K562 (cell line): ENCODE results near the gene SORCS1. TPM values are rescaled to one million over a fixed set of nuclear protein-coding genes. Genes with fewer than 3 reads are reported as not detected.

Experiments
- BDP1 ChIP-seq: IDR thresholded peaks from 3 replicates; pipeline ENCODE4 v1.6.1; 2011; ENCODE audit not compliant: insufficient read length, insufficient read depth
- BHLHE40 ChIP-seq: IDR thresholded peaks from 2 replicates; pipeline ENCODE4 v1.6.1; 2011; ENCODE audit warnings: low read length, improper control_type of control experiment
- ETV1 ChIP-seq: fragments of 450-650 bp; conservative IDR thresholded peaks from 2 replicates; pipeline ENCODE4 v1.6.1; 2016; ENCODE audit warnings: missing genetic modification characterization, control low read depth, low read depth, missing compliant biosample characterization
- EZH2 ChIP-seq: IDR thresholded peaks from 2 replicates; pipeline ENCODE4 v1.6.1; 2012; ENCODE audit warnings: low read depth, mild to moderate bottlenecking, inconsistent platforms, low read length, borderline replicate concordance
- HCFC1 ChIP-seq: IDR thresholded peaks from 2 replicates; pipeline ENCODE4 v1.6.1; 2012; ENCODE audit warnings: low read depth, low read length, improper control_type of control experiment
- MCM7 ChIP-seq, 2 experiments: fragments of 450-650 bp; IDR thresholded peaks; 2 replicates each; pipeline ENCODE4 v1.6.1; 2016 to 2018
- NONO ChIP-seq, 2 experiments: fragments of 200-400 bp in 1 of 2; fragments of 450-650 bp in 1 of 2; formaldehyde crosslinking in 1 of 2; IDR thresholded peaks; 2 replicates each; pipeline ENCODE4 v1.6.1; 2017; ENCODE audit warnings: low read depth in 2 of 2, mild to moderate bottlenecking in 2 of 2, moderate library complexity in 2 of 2, low read length in 1 of 2
- NRF1 ChIP-seq, 2 experiments: fragments of 450-650 bp; IDR thresholded peaks in 1 of 2; conservative IDR thresholded peaks in 1 of 2; 2 replicates each; pipeline ENCODE4 v1.6.1; 2014; ENCODE audit warnings: mild to moderate bottlenecking in 2 of 2
- PML ChIP-seq: IDR thresholded peaks from 2 replicates; pipeline ENCODE4 v1.6.1; 2012; ENCODE audit warnings: low read length, inconsistent platforms
- POU5F1 ChIP-seq: fragments of 150-350 bp; IDR thresholded peaks from 2 replicates; pipeline ENCODE4 v1.6.1; 2014; ENCODE audit warnings: borderline replicate concordance, low read length, low read depth, mild to moderate bottlenecking; ENCODE audit not compliant: partially characterized antibody
- RBM15 ChIP-seq: fragments of 200-400 bp; formaldehyde crosslinking; IDR thresholded peaks from 2 replicates; pipeline ENCODE4 v1.6.1; 2018; ENCODE audit warnings: mild to moderate bottlenecking, low read length, moderate library complexity; ENCODE audit not compliant: insufficient read depth
- RBM22 ChIP-seq: fragments of 200-400 bp; formaldehyde crosslinking; IDR thresholded peaks from 2 replicates; pipeline ENCODE4 v1.6.1; 2018; ENCODE audit warnings: low read length, low read depth; ENCODE audit not compliant: poor library complexity, severe bottlenecking
- STAT5A ChIP-seq: IDR thresholded peaks from 2 replicates; pipeline ENCODE4 v1.6.1; 2012; ENCODE audit warnings: low read length, inconsistent platforms, borderline replicate concordance
- TEAD1 ChIP-seq, 2 experiments: fragments of 450-650 bp in 1 of 2; sonication (generic) in 1 of 2; formaldehyde crosslinking; IDR thresholded peaks; 2 replicates each; pipeline versions ENCODE4 v1.4.0 to v1.8.0; 2020 to 2022; ENCODE audit warnings: mild to moderate bottlenecking in 2 of 2, missing genetic modification reagents in 1 of 2
- ZBED1 ChIP-seq: IDR thresholded peaks from 2 replicates; pipeline ENCODE4 v1.6.1; 2014
- polyA plus RNA-seq, 8 experiments: library from polyadenylated mRNA; depleted of rRNA in 4 of 8; stranded (reverse) in 5 of 8; unstranded in 3 of 8; fragments of >200 nt; fragmentation: Nextera tagmentation in 2 of 8; fragmentation: Illumina TruSeq in 1 of 8; extraction: Ambion mirVana in 2 of 8; extraction: Trizol in 1 of 8; gene quantifications; 2 replicates each; pipeline versions ENCODE4 v1.2.1 to v1.2.3, GENCODE V29; 2011 to 2014; ENCODE audit warnings: inconsistent platforms in 1 of 8, missing spikeins in 1 of 8
- total RNA-seq, 7 experiments: library from RNA; depleted of rRNA in 6 of 7; stranded (reverse); fragments of >200 nt in 6 of 7; fragmentation: Illumina TruSeq in 2 of 7; extraction: Trizol in 2 of 7; gene quantifications; 2 replicates each; pipeline versions ENCODE4 v1.2.1 to v1.2.3, GENCODE V29; 2011 to 2021; ENCODE audit warnings: low replicate concordance in 1 of 7
- TF ChIP-seq, protein P1 (sequence below): fragments of 200-800 bp; sonication (Bioruptor generic); IDR thresholded peaks from 2 replicates; pipeline ENCODE4 v1.6.1; 2017; ENCODE audit warnings: missing genetic modification characterization, missing compliant biosample characterization
- TF ChIP-seq, protein P2 (sequence below): fragments of 450-650 bp; IDR thresholded peaks from 2 replicates; pipeline ENCODE4 v1.6.1; 2016; ENCODE audit warnings: borderline replicate concordance
- TF ChIP-seq, protein P3 (sequence below): sonication (generic); formaldehyde crosslinking; IDR thresholded peaks from 2 replicates; pipeline ENCODE4 v1.8.1; 2023; ENCODE audit warnings: mild to moderate bottlenecking, missing genetic modification reagents
- TF ChIP-seq, protein P4 (sequence below), 2 experiments: fragments of 450-650 bp; IDR thresholded peaks; 2 replicates each; pipeline ENCODE4 v1.6.1; 2018; ENCODE audit warnings: mild to moderate bottlenecking in 2 of 2, low read depth in 1 of 2; ENCODE audit not compliant: partially characterized antibody in 2 of 2

The SORCS1 gene
- total and polyA plus RNA-seq, 9 of the 15 experiments (the other 6 are each of a cell fraction or from before 2014, with no cell fraction given) = 1.5 to 3.9 (median 2.7) TPM

DNA sequence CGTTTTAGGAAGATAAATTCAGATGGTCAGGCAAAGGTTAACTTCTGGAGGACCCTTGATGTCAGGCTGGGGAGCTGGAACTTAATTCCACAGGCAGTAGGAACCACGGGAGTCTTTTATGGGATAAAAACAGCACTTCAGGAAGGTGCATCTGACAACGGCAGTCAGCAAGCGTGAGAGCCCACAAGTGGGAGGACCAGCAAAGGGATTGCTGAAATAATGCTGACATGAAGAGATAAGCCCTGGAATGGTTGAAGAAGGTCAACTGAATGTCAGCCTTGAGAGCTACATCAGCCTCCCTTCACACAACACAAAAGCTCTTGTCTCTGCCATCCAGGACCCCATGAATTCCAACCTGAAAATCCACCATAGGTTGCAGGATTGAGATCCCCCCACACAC lies 138.8 kb downstream of the SORCS1 start (continued):
- TF ChIP-seq, protein P1, sequence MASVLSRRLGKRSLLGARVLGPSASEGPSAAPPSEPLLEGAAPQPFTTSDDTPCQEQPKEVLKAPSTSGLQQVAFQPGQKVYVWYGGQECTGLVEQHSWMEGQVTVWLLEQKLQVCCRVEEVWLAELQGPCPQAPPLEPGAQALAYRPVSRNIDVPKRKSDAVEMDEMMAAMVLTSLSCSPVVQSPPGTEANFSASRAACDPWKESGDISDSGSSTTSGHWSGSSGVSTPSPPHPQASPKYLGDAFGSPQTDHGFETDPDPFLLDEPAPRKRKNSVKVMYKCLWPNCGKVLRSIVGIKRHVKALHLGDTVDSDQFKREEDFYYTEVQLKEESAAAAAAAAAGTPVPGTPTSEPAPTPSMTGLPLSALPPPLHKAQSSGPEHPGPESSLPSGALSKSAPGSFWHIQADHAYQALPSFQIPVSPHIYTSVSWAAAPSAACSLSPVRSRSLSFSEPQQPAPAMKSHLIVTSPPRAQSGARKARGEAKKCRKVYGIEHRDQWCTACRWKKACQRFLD = no peak
- peak; percentile 83 for TF ChIP-seq BHLHE40
- TF ChIP-seq, protein P2, sequence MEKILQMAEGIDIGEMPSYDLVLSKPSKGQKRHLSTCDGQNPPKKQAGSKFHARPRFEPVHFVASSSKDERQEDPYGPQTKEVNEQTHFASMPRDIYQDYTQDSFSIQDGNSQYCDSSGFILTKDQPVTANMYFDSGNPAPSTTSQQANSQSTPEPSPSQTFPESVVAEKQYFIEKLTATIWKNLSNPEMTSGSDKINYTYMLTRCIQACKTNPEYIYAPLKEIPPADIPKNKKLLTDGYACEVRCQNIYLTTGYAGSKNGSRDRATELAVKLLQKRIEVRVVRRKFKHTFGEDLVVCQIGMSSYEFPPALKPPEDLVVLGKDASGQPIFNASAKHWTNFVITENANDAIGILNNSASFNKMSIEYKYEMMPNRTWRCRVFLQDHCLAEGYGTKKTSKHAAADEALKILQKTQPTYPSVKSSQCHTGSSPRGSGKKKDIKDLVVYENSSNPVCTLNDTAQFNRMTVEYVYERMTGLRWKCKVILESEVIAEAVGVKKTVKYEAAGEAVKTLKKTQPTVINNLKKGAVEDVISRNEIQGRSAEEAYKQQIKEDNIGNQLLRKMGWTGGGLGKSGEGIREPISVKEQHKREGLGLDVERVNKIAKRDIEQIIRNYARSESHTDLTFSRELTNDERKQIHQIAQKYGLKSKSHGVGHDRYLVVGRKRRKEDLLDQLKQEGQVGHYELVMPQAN = no peak
- 0 out of 4 replicates have a peak, but pooled peaks of 1 of the 2 experiments have one; percentile 62 for TF ChIP-seq TEAD1 (CRISPR knock-in tag; IDR thresholded peaks at IDR 0.05)
- peak; percentile 72; the same call in 1 of the 2 replicates for TF ChIP-seq STAT5A
- TF ChIP-seq, protein P3, sequence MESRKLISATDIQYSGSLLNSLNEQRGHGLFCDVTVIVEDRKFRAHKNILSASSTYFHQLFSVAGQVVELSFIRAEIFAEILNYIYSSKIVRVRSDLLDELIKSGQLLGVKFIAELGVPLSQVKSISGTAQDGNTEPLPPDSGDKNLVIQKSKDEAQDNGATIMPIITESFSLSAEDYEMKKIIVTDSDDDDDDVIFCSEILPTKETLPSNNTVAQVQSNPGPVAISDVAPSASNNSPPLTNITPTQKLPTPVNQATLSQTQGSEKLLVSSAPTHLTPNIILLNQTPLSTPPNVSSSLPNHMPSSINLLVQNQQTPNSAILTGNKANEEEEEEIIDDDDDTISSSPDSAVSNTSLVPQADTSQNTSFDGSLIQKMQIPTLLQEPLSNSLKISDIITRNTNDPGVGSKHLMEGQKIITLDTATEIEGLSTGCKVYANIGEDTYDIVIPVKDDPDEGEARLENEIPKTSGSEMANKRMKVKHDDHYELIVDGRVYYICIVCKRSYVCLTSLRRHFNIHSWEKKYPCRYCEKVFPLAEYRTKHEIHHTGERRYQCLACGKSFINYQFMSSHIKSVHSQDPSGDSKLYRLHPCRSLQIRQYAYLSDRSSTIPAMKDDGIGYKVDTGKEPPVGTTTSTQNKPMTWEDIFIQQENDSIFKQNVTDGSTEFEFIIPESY (CRISPR knock-in tag) = no peak
- TF ChIP-seq, protein P4, sequence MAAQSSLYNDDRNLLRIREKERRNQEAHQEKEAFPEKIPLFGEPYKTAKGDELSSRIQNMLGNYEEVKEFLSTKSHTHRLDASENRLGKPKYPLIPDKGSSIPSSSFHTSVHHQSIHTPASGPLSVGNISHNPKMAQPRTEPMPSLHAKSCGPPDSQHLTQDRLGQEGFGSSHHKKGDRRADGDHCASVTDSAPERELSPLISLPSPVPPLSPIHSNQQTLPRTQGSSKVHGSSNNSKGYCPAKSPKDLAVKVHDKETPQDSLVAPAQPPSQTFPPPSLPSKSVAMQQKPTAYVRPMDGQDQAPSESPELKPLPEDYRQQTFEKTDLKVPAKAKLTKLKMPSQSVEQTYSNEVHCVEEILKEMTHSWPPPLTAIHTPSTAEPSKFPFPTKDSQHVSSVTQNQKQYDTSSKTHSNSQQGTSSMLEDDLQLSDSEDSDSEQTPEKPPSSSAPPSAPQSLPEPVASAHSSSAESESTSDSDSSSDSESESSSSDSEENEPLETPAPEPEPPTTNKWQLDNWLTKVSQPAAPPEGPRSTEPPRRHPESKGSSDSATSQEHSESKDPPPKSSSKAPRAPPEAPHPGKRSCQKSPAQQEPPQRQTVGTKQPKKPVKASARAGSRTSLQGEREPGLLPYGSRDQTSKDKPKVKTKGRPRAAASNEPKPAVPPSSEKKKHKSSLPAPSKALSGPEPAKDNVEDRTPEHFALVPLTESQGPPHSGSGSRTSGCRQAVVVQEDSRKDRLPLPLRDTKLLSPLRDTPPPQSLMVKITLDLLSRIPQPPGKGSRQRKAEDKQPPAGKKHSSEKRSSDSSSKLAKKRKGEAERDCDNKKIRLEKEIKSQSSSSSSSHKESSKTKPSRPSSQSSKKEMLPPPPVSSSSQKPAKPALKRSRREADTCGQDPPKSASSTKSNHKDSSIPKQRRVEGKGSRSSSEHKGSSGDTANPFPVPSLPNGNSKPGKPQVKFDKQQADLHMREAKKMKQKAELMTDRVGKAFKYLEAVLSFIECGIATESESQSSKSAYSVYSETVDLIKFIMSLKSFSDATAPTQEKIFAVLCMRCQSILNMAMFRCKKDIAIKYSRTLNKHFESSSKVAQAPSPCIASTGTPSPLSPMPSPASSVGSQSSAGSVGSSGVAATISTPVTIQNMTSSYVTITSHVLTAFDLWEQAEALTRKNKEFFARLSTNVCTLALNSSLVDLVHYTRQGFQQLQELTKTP (IDR thresholded peaks at IDR 0.05; ENCODE audit: low read depth in 1 of 2, partially characterized antibody in 2 of 2) = no peak
- TF ChIP-seq RBM22 = no peak
- no peak for TF ChIP-seq ZBED1
- no peak for TF ChIP-seq BDP1
- no peak for TF ChIP-seq MCM7 (IDR thresholded peaks at IDR 0.05)
- no peak for TF ChIP-seq POU5F1
- peak; percentile 67 for TF ChIP-seq PML
- no peak for TF ChIP-seq RBM15
- no peak for TF ChIP-seq ETV1 (tag)
- no peak for TF ChIP-seq NRF1 (conservative IDR thresholded peaks at IDR 0.05 in 1 of 2, IDR thresholded peaks at IDR 0.05 in 1 of 2)
- TF ChIP-seq NONO (IDR thresholded peaks at IDR 0.05; ENCODE audit: low read depth in 2 of 2, low read length in 1 of 2) = no peak
- TF ChIP-seq HCFC1 = no peak
- TF ChIP-seq EZH2 = no peak
